ENCODE data around the gene FANCC.

Gene FANCC

GRCh38 chr9:95053611-95054570 lies 263.6 kb downstream of the FANCC start:
- DNase-seq (ENCODE audit: extremely low read depth in 1 of 2, low read depth in 1 of 2): no peak

GRCh38 chr9:95049761-95050160 lies 267.7 kb downstream of the FANCC start:
- no peak for DNase-seq (ENCODE audit: extremely low read depth in 1 of 2, low read depth in 1 of 2)

Data from activated CD8-positive, alpha-beta memory T cell treated with anti-CD3 and anti-CD28 coated beads for 1 hour (primary cell).